OCI-M2 (cell line): ENCODE data around the gene DSCAM.

Experiments
- DNase-seq: peaks from one replicate; lab custom pipeline; 2025; ENCODE audit not compliant: unreplicated experiment; lab: John Stamatoyannopoulos, UW

DSCAM gene

GRCh38 chr21:40839521-40839920 is 7.4 kb downstream of the DSCAM start:
- DNase-seq: no peak

DNA sequence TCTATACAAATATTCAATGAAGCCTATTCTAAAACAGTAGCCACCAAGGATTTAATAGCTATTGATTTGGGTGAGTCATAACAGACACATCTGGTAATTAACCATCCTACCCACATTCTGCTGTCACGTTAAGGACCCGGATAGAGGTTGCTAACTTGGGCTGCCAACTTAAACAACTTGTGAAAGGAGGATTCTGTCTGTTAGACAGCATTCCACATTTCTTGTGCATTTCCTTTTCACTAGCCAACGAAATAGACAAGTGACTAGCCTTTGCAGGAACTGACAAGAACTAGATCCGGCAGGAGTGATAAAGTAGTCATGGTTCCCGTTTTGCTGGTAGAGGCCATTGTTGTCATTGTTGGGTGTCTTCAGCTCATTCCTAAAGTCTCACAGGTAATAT is 9.5 kb downstream of the DSCAM start:
- no peak for DNase-seq

DNA sequence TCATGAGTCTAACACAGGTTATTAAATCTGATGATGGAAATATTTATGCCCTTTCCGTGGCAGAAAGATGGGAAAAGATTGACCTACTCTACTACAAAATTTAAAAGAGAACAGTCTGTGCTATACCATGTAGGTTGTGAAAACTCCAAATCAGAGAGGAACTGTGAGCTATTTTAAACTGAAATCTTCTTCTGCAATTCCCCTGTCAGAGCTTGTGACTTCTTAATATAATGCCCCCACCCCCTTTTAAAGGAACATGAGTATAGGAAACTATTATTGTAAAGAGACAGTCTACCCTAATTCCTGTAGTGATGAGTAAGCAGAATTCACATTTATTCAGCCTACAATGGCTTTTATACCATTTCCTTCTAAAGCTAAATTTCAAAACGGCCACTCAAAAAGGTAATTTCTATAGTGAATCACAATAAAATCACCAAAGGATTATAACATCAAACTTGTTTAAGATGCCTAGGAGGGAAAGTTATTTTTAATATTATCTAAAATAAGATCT is 11.7 kb downstream of the DSCAM start:
- DNase-seq: no peak

GRCh38 chr21:40833184-40833583 is 13.8 kb downstream of the DSCAM start:
- no peak for DNase-seq

GRCh38 chr21:40832316-40832715 is 14.6 kb downstream of the DSCAM start:
- no peak for DNase-seq

- no peak for DNase-seq
Measured at GRCh38 chr21:40830836-40831235, 16.1 kb downstream of the DSCAM start.

GRCh38 chr21:40829791-40830190 is 17.2 kb downstream of the DSCAM start:
- no peak for DNase-seq

DNA sequence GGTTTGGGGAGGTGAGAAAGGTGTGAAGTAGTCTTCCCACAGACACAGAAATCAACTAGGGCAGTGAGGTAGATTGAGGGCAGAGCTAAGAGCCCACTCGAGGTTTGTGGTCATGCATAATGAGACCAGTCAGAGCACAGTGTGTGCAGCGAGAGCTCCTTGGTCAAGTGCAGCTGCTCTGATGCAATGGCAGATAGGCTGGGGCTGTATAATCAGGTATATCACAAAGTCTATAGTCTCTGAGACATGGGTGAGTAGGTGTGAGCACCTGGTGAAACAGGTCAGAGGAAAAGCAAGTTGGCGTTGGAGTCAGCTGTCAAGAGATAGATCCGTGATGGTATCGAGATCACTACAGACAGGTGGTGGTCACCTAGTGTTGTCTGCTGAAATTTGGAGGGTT is 17.6 kb downstream of the DSCAM start:
- DNase-seq: no peak

- DNase-seq: no peak
Measured at GRCh38 chr21:40827509-40827908, 19.4 kb downstream of the DSCAM start.

DNA sequence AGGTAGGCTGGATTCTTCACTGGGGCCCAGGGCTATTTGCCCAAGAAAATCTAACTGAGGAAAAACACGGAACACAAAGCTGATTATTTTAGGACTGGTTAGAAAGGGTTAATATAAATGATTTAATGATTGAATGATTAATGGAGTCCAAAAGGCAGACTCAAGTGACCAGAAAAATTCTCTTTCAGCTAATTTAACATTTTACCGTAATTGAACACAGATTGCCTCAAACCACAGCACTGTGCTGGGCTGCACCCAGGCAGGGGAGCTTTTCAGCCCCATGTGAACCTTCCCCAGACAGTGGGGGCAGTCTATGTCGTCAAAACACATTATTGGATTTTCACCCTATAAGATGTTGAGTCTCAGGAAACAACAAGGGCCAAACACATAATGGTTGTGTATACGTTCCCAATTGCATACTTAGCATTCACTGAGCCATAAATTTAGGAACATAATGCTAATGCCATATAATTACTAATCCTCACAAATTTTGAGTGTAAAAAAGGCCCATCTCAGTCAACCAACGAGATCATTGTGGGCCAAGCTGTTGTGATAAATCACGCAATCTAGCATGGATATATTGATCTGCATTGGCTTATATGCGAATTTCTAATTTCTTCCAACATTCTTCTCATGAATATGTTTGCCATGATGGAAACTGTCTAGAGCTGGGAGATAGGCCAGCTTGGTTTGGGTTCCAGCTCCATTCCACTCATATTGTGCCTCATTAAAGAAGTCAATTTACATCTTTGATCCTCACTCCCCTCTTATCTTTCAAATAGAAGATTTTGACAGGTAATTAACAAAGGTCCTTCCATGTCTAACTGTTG is 27.7 kb downstream of the DSCAM start:
- no peak for DNase-seq

GRCh38 chr21:40813918-40814317 is 33.0 kb downstream of the DSCAM start:
- no peak for DNase-seq

DNA sequence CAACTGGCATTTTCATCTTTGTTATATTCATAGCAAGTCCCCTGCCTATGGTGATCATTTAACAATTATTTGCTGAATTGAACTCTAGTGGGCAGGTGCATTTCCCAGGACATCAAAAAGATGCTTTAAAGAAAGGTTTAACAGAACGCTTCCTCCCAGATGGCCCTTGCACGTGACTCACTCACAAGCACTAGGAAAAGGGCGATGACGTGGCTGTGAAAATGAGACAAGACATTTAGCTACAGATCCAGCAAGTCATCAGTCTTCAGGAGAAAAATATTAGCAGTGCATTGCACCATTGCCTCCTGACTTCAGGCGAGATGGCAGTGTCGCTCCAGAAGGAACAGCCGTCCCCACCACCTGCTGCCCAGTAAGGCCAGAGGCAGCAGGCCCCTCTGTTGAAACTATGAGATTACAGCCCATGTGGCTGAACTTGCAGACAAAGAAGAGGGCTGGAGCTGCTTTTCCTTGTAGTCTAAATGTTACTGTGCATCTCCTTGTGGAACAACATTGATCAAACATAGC is 37.2 kb downstream of the DSCAM start:
- no peak for DNase-seq

GRCh38 chr21:40803101-40803500 is 43.9 kb downstream of the DSCAM start:
- no peak for DNase-seq

DNA sequence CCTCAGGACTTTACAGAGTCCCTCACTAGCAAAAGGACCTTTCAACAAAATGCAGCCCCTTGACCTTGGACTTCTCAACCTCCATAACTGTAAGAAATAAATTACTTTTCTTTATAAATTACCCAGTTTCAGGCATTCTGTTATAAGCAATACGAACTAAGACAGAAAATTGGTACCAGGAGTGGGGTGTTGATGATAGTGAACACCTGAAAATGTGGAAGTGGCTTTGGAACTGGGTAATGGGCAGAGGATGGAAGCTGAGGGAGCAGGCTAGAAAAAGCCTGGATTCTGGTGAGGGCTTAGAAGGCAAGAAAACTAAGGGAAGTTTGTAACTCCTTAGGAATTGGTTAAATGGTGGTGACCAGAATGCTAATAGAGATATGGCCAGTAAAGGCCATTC is 46.8 kb downstream of the DSCAM start:
- DNase-seq: no peak

DNA sequence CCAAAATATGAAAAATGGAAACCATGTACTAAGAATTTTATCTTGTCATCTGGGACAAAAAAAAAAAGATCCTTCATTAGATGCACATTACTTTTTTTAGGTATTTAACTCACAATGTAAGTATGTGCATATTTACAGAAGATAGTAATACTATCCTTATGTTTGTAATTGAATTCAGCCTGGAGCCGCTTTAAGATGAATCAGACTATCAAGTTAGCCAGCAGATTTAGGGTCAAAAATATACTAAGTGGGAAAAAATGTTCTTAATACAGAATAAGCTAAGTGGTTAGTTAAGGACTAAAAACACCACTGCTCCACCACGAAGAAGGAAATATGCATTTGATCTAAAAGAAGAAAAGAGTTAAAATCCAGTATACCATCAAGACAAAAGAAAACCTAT is 49.1 kb downstream of the DSCAM start:
- no peak for DNase-seq

- no peak for DNase-seq
Measured at GRCh38 chr21:40797410-40797809, 49.5 kb downstream of the DSCAM start.

DNA sequence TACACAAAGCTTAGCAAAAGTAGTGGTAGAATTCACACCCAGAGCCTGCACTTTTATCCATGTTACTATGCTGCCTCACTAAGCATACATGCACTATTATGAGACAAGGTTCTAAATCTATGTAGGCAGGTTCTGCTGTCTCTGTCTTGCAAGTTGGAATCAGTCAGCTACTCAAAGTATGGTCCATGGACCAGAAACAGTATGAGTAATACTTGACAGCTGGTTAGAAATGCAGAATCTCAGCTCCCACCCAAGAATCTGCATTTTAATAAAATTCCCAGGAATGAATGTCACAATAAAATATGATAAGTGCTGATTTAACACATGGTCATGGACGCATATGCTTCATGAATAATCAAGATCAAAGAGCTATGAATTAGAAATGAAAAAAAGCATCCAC is 50.5 kb downstream of the DSCAM start:
- DNase-seq: no peak

- DNase-seq: no peak
Measured at GRCh38 chr21:40795313-40795712, 51.6 kb downstream of the DSCAM start.

DNA sequence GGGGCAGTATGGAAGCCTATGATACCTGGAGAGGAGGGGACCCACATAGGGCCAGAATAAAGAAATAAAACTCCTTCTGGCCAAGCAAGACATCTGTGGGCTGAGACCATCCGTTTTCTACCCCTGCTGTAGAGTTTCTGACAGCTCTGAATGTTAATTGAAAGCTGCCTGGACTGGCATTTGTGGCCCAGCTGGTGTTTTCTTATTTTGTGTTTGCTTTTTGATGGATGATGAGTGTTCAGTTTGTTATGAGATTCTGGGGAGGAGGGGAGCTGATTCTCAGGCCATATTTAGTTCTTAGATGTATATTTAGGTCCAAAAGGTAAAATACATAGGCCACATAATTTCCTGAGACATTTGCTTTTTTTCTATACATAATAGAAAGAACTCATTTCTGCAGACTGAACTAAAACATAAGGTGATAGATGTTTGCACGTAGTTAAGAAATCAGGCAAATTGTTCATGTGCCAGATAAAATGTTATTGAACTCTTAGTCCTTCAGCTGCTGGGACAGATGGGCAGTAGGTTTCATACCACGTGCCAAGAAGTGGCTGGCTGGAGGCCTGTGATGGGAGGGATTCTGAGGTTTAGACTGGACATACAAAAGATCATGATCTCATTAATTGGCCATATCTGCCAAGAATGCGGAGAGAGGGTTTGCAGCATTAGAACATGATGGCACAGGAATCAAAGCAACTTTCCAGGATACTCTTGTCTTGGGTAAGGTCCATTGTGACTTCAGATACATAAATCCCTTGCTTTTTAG is 54.1 kb downstream of the DSCAM start:
- no peak for DNase-seq

DNA sequence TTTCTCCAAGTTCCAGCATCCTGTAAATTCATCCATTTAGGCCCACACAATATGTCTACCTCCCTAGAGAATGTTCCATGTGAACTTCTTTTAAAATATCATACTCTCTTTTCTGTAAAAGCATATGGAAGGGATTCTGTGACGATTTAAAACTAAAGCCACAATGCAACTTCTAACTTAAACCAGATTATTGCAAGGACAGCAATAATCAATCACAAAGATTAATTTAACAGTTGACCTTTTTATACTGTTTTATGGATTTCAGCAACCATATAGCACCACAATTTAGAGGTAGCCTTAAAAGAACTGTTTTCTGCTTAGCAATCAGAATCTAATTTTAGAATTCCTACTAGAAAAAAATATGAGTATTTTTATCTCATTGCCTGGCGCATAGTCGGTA is 58.3 kb downstream of the DSCAM start:
- no peak for DNase-seq

- no peak for DNase-seq
Measured at GRCh38 chr21:40783404-40783803, 63.6 kb downstream of the DSCAM start.

- DNase-seq: no peak
Measured at GRCh38 chr21:40770435-40771055, 76.4 kb downstream of the DSCAM start.
